ENCODE results near the gene GAS5. TPM values are rescaled to one million over a fixed set of nuclear protein-coding genes. Genes with fewer than 3 reads are reported as not detected.

GAS5 gene
- total and polyA plus RNA-seq, 9 of the 15 experiments (the other 6 are each of a cell fraction or from before 2014, with no cell fraction given): 565 to 1,860 (median 1,006) TPM

DNA sequence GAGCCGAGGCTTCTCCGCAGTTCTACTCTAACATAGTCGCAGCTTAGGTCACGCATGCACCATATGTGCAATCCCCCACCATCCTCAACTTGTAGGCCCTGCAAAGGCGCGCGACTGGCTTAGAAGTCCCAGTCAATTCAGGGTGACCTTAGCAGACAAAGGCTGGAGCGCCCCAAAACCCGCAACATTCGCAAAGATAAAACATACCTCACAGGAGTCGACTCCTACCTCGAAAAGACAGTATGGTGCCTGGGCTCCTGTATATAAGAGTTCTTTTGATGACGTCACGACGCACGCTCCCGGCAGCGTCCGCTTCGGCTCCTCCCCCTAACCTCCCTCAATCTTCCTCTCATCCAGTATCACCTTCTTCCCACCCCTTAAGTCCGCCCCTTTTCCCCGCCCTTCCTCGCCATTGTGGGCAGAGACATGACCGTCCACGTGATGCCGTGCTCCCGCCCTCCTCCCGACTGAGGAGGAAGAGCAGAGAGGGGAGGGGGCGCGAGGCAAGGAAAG is at the start of gene GAS5 (continued):
- TF ChIP-seq ZNF431 (CRISPR knock-in tag; IDR thresholded peaks at IDR 0.05) (no peak; the same call in 1 of the 2 replicates), ZBTB8A (IDR thresholded peaks at IDR 0.05; ENCODE audit: partially characterized antibody) (no peak), PCBP2 (IDR thresholded peaks at IDR 0.05; ENCODE audit: low read depth, low read length, poor library complexity, severe bottlenecking) (no peak), MTF1 (CRISPR knock-in tag; IDR thresholded peaks at IDR 0.05; ENCODE audit: borderline replicate concordance) (no peak), KLF1 (tag; IDR thresholded peaks at IDR 0.05) (0 out of 2 replicates have a peak, but pooled peaks have one; percentile 46), MCM2 (IDR thresholded peaks at IDR 0.05; ENCODE audit: low read depth) (no peak), BACH1 (tag; IDR thresholded peaks at IDR 0.05) (no peak), HSF4 (CRISPR knock-in tag; IDR thresholded peaks at IDR 0.05; ENCODE audit: borderline replicate concordance) (no peak), HMG20B (CRISPR knock-in tag; IDR thresholded peaks at IDR 0.05) (no peak; the same call in 1 of the 2 replicates), TOE1 (IDR thresholded peaks at IDR 0.05; ENCODE audit: borderline replicate concordance) (peak; percentile 94), TOE1 (CRISPR knock-in tag; IDR thresholded peaks at IDR 0.05; ENCODE audit: borderline replicate concordance, low read depth) (peak; percentile 98; the same call in 1 of the 2 replicates), CTBP1 (IDR thresholded peaks at IDR 0.05; ENCODE audit: borderline replicate concordance) (no peak), HMG20A (CRISPR knock-in tag; conservative IDR thresholded peaks at IDR 0.05) (no peak; the same call in 1 of the 2 replicates), NFATC3 (IDR thresholded peaks at IDR 0.05) (no peak), SMARCB1 (IDR thresholded peaks at IDR 0.05; ENCODE audit: insufficient read length, low read depth) (no peak), FOSL1 (tag; conservative IDR thresholded peaks at IDR 0.05) (peak; percentile 58; the same call in 1 of the 2 replicates), TEAD4 (IDR thresholded peaks at IDR 0.05; ENCODE audit: low read length) (peak; percentile 37; the same call in 1 of the 2 replicates), TEAD4 (CRISPR knock-in tag; IDR thresholded peaks at IDR 0.05; ENCODE audit: borderline replicate concordance) (no peak), RBM15 (IDR thresholded peaks at IDR 0.05; ENCODE audit: insufficient read depth, low read length) (no peak), SRSF9 (IDR thresholded peaks at IDR 0.05; ENCODE audit: borderline replicate concordance, low read depth, low read length) (no peak), SIX5 (IDR thresholded peaks at IDR 0.05; ENCODE audit: borderline replicate concordance in 1 of 2, insufficient read depth in 1 of 2, low read depth in 1 of 2, low read length in 2 of 2) (no peak)
- TF ChIP-seq, protein P1, sequence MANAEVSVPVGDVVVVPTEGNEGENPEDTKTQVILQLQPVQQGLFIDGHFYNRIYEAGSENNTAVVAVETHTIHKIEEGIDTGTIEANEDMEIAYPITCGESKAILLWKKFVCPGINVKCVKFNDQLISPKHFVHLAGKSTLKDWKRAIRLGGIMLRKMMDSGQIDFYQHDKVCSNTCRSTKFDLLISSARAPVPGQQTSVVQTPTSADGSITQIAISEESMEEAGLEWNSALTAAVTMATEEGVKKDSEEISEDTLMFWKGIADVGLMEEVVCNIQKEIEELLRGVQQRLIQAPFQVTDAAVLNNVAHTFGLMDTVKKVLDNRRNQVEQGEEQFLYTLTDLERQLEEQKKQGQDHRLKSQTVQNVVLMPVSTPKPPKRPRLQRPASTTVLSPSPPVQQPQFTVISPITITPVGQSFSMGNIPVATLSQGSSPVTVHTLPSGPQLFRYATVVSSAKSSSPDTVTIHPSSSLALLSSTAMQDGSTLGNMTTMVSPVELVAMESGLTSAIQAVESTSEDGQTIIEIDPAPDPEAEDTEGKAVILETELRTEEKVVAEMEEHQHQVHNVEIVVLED (CRISPR knock-in tag; IDR thresholded peaks at IDR 0.05): peak; percentile 93
- TF ChIP-seq, protein P2, sequence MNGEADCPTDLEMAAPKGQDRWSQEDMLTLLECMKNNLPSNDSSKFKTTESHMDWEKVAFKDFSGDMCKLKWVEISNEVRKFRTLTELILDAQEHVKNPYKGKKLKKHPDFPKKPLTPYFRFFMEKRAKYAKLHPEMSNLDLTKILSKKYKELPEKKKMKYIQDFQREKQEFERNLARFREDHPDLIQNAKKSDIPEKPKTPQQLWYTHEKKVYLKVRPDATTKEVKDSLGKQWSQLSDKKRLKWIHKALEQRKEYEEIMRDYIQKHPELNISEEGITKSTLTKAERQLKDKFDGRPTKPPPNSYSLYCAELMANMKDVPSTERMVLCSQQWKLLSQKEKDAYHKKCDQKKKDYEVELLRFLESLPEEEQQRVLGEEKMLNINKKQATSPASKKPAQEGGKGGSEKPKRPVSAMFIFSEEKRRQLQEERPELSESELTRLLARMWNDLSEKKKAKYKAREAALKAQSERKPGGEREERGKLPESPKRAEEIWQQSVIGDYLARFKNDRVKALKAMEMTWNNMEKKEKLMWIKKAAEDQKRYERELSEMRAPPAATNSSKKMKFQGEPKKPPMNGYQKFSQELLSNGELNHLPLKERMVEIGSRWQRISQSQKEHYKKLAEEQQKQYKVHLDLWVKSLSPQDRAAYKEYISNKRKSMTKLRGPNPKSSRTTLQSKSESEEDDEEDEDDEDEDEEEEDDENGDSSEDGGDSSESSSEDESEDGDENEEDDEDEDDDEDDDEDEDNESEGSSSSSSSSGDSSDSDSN (IDR thresholded peaks at IDR 0.05; ENCODE audit: borderline replicate concordance in 1 of 2, low read depth in 2 of 2, low read length in 2 of 2): no peak
- TF ChIP-seq, protein P3, sequence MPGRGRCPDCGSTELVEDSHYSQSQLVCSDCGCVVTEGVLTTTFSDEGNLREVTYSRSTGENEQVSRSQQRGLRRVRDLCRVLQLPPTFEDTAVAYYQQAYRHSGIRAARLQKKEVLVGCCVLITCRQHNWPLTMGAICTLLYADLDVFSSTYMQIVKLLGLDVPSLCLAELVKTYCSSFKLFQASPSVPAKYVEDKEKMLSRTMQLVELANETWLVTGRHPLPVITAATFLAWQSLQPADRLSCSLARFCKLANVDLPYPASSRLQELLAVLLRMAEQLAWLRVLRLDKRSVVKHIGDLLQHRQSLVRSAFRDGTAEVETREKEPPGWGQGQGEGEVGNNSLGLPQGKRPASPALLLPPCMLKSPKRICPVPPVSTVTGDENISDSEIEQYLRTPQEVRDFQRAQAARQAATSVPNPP (IDR thresholded peaks at IDR 0.05; ENCODE audit: borderline replicate concordance, insufficient read depth, insufficient read length): no peak
